GM12801 (cell line): ENCODE measurements around the gene STX18.

ENCODE experiments used
- TF ChIP-seq, protein P1 (sequence below): IDR thresholded peaks from one replicate; pipeline ENCODE4 v1.5.1; 2011; ENCODE audit warnings: control low read depth; ENCODE audit not compliant: insufficient read length; ENCODE audit errors: extremely low read depth

STX18 gene

GRCh38 chr4:4405358-4405962, 136.4 kb downstream of the STX18 start:
- TF ChIP-seq, protein P1, sequence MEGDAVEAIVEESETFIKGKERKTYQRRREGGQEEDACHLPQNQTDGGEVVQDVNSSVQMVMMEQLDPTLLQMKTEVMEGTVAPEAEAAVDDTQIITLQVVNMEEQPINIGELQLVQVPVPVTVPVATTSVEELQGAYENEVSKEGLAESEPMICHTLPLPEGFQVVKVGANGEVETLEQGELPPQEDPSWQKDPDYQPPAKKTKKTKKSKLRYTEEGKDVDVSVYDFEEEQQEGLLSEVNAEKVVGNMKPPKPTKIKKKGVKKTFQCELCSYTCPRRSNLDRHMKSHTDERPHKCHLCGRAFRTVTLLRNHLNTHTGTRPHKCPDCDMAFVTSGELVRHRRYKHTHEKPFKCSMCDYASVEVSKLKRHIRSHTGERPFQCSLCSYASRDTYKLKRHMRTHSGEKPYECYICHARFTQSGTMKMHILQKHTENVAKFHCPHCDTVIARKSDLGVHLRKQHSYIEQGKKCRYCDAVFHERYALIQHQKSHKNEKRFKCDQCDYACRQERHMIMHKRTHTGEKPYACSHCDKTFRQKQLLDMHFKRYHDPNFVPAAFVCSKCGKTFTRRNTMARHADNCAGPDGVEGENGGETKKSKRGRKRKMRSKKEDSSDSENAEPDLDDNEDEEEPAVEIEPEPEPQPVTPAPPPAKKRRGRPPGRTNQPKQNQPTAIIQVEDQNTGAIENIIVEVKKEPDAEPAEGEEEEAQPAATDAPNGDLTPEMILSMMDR, result no peak

GRCh38 chr4:4402966-4403365, 138.9 kb downstream of the STX18 start:
- TF ChIP-seq, protein P1, result no peak

GRCh38 chr4:4401036-4401435, 140.8 kb downstream of the STX18 start:
- TF ChIP-seq, protein P1, result no peak

DNA sequence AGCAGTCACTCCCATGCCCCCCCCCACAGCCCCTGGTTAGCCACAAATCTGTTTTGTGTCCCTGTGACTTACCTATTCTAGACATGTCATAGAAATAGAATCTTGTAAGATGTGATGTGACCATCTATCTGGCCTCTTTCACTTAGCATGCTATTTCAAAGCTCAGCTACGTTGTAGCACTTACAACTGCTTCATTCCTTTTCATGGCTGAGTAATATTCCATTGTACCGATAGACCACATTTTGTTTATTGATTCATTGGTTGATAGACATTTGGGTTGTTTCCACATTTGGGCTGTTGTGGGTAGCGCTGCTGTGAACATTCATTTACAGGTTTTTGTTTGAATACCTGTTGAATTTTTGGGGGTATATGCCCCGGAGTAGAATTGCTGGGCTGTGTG, 143.4 kb downstream of the STX18 start:
- TF ChIP-seq, protein P1, result no peak

DNA sequence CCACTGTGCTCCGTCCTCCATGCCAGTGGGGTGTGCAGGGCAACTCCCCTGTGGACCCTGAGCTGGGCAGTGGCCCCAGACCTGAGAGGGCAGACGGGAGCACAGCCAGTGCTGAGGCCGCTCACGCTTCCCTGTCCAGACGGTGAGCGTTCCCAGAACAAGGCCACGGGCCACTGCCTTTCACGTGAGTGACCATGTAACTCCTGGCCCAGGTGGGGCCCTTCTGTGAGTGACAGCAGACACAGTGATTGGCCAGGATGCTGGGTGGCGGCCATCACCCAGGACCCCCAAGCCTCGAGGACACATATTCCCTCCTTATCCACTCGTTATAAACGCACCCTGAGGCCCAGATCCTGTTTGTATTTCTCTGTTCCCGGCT, 144.4 kb downstream of the STX18 start:
- TF ChIP-seq, protein P1, result no peak

DNA sequence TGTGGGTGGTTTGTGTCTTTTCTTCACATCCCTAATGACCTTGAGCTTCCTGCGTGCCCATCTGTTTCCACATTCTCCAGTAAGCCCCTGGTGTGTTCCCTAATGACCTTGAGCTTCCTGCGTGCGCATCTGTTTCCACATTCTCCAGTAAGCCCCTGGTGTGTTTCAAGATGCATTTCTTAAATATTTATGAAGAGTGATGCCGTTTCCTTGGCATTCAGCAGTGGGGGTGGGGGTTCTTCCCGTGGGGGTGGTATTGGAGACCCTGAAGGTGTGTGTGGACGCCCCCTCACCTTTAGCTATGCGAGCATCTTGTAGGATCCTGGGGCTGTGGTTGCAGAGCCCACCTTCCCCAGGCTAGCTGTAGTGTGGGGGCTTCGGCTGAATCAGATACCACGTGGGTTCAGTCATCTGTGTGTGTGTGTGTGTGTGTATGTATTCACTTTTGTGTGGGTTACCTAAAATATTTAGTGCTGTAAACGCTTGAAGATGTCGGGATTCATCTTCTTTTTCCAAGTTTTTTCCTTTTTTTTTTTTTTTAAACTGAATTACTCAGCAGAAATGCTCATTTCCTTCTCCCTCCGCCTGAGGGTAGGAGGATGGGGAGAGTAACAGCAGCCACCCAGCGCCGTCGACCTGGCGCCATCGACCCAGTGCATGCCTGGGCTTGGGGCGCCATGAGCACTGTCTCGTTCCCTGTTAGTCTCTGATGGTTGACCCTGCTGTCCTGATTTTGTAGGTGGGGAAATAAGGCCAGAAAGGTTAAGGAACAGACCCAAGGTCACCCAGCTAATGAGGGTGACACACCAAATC, 145.0 kb downstream of the STX18 start:
- TF ChIP-seq, protein P1, result no peak

GRCh38 chr4:4395849-4396627, 145.8 kb downstream of the STX18 start:
- TF ChIP-seq, protein P1, result no peak
